ENCODE measurements around the gene MAPKAP1.
A peak's percentile ranks its signal among the peaks of the same experiment; 100 is the strongest.

MAPKAP1 gene

DNA sequence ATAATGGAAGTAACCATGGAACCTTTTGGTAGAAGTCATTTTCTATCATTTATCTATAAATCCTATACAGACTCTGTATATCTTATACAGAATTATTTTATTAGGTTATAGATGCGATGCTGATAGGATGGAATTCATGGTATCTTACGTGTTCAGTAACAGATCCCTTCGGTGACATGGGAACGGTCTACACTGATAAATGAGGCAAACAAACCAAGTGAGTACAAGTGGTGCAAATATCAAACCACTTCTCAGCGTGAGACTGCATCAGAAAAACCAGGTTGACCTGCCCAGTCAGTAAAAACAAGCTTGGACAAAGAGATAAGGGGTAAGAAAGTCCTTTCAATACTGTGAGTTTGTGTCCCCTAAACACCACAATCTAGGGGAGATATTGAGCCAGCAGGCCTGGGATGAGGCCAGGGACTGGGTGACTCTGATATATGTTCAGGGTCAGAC is 229.9 kb downstream of the MAPKAP1 start:
- TF ChIP-seq, protein P1, sequence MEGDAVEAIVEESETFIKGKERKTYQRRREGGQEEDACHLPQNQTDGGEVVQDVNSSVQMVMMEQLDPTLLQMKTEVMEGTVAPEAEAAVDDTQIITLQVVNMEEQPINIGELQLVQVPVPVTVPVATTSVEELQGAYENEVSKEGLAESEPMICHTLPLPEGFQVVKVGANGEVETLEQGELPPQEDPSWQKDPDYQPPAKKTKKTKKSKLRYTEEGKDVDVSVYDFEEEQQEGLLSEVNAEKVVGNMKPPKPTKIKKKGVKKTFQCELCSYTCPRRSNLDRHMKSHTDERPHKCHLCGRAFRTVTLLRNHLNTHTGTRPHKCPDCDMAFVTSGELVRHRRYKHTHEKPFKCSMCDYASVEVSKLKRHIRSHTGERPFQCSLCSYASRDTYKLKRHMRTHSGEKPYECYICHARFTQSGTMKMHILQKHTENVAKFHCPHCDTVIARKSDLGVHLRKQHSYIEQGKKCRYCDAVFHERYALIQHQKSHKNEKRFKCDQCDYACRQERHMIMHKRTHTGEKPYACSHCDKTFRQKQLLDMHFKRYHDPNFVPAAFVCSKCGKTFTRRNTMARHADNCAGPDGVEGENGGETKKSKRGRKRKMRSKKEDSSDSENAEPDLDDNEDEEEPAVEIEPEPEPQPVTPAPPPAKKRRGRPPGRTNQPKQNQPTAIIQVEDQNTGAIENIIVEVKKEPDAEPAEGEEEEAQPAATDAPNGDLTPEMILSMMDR (conservative IDR thresholded peaks at IDR 0.05), result no peak
- H3K27ac ChIP-seq, result no peak overlapping the region

DNA sequence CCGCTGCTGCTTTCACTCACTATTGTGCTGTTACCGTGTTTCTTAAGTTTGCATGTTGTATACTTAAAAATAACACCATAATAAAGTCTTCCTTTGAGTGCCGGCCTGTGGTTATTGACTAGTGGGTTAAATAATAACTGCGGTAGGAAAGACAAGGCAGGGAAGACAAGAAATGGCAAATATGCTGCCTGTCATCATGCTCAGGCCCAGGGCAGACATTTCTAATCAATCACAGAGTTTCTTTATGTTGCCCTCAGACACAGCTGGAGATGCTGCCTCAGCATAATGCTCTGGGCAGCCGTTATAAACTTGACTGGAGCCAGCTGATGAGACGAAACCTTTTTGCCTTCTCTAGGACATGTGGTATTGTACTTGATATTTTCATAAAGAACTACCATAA is 230.4 kb downstream of the MAPKAP1 start:
- TF ChIP-seq, protein P1 (conservative IDR thresholded peaks at IDR 0.05), result no peak
- no peak overlapping the region for H3K27ac ChIP-seq

DNA sequence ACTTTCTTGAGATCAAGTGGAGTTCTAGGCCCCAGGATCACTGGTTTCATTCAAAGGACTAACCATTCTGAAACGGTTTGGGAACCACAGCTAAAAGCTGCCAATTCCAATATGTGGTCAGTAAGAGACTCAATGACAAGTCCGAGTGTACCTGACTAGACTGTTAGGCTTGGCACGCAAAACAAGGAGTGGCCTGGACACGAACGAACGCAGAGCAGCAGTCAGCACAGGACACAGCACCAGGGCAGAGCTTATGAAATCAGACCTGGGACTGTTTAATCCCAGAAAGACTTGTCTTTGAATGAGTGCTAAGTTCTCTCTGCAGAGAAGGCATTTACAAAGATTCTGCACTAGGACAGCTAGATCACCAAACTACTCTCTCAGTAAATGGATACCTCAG is 231.6 kb downstream of the MAPKAP1 start:
- no peak overlapping the region for H3K27ac ChIP-seq

DNA sequence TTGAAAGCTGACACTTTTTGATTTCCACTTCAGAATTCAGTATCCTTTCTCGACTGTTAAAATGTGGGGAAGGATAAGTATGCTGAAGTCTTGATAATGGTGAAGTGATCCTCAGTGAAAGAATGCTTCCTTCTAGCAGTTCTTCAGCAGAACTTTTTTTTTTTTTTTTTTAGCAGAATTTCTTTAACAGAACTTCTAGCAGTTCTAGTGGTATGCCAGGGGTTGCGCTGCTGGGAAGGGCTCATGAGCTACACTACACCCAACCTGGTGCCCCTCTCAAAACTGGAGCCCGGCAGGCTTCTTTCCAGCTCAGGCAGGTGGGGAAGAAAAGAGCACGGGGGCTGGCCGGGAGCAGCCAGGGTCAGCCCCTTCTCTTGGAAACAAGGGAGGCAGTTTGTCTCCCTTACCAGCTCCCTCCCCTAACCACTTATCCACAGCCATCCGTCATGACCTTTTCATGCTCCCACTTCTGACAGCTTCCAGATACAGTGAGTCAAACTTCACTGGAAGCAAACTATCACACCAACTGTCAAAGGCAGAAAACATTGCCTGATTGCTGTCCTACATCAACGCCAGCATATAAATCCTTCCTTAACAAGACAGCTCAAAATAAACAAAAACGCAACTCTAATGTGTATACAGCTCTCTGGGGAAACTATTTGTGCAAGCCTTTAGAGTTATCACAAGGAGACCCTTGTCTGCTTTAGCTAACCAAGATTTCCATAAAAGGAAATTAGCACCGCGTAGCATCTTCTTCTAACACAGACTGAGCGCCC is 233.9 kb downstream of the MAPKAP1 start:
- TF ChIP-seq, protein P1 (conservative IDR thresholded peaks at IDR 0.05), result 0 out of 2 replicates have a peak, but pooled peaks have one; percentile 10
- peak overlapping the region; percentile 35 for H3K27ac ChIP-seq

More for the DNA sequence above, 231.6 kb downstream of the MAPKAP1 start:
- TF ChIP-seq, protein P1 (conservative IDR thresholded peaks at IDR 0.05), result no peak

DNA sequence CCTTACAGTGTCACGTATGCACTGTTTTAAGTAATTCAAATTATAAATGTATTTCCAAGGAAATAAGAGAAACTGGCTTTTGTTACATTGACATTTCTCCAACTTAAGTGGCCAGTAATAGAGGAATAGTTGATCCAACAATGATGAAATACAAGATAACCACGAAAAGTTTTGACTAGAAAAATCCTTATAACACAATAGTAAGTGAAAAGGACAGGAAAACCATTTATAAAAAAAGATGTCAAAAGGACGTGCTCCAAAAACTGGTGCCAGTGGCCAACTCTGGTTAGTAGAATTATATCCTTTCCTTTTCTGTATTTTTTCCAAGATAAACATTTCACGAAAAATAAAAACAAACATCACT is 234.5 kb downstream of the MAPKAP1 start:
- H3K27ac ChIP-seq, result peak overlapping the region; percentile 35

DNA sequence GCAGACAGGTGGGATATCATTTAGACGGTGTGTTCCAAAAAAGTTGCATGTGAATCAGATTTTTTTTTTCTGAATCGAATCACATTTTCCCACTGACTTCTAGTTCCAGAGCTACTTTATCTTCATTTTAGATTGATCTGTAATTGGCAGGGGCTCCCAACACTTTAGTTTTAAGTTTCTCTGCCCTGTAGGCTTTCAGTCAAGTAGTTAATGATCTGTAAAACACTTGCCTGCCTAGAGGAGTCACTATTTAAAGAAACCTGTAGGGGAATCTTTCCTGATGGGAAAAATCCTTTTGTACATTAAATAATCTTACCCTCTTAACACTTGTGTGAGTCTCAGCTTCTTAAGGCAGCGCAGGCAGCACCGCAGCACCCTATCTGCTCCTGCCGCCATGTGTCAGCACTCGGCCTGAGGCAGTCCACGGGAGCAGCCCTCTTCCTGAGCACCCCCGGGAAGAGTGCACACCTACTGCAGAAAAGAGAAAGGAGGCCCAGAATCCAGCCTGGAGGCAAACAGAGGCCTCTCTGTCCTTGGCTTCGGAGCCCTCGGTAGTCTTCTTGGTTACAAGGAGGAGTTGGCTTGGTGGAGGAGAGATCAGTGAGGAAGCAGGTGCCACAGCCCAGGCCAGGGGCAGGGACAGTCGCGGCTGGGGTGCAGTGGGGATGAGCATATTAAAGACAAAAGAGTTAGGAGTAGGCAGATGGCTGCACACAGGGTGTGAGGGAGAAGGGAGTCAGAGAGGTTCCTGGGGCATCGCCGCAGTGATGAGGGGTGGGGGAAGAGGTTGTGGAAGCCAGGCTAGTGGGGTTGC is 236.0 kb downstream of the MAPKAP1 start:
- H3K27ac ChIP-seq, result no peak overlapping the region
- TF ChIP-seq, protein P1 (conservative IDR thresholded peaks at IDR 0.05), result no peak

More for the DNA sequence above, 234.5 kb downstream of the MAPKAP1 start:
- TF ChIP-seq, protein P1 (conservative IDR thresholded peaks at IDR 0.05), result no peak

DNA sequence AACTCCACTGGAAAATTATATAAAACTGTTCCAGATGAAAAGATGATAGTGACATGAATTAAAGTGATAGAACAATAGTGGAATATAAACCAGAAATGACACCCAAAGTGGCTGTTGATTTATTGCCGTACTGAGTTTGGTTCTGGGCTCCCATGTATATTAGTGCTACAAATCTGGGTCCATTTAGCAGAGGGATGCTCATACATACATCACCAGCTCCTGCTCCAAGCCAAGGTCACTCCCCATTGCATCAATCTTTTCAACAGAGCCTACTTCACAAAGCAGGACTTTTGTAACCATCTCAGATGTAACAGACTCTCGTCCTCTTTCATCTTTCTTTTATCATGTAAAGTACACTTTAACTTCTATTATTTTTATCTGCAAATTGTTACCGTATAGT is 236.8 kb downstream of the MAPKAP1 start:
- TF ChIP-seq, protein P1 (conservative IDR thresholded peaks at IDR 0.05), result no peak
- no peak overlapping the region for H3K27ac ChIP-seq

Measured in VCaP (cell line).